ENCODE results near the gene NCKAP5. TPM values are rescaled to one million over a fixed set of nuclear protein-coding genes. Genes with fewer than 3 reads are reported as not detected.

Gene NCKAP5
- total RNA-seq, 1 donor from 2014 or later = 0.59 TPM

- DNase-seq (ENCODE audit: low read depth, low spot score) = no peak
These were observed 301.2 kb downstream of the NCKAP5 start for GRCh38 chr2:133266926-133267590.

GRCh38 chr2:133266041-133266925 is 302.0 kb downstream of the NCKAP5 start:
- DNase-seq (ENCODE audit: low read depth, low spot score) = no peak

- no peak for DNase-seq (ENCODE audit: low read depth, low spot score)
These were observed 302.8 kb downstream of the NCKAP5 start for GRCh38 chr2:133265432-133265949.

GRCh38 chr2:133264989-133265401 is 303.3 kb downstream of the NCKAP5 start:
- DNase-seq (ENCODE audit: low read depth, low spot score) = no peak

GRCh38 chr2:133262893-133263292 is 305.4 kb downstream of the NCKAP5 start:
- no peak for DNase-seq (ENCODE audit: low read depth, low spot score)

GRCh38 chr2:133255360-133255759 is 312.9 kb downstream of the NCKAP5 start:
- DNase-seq (ENCODE audit: low read depth, low spot score) = no peak

- no peak for DNase-seq (ENCODE audit: low read depth, low spot score)
These were observed 314.5 kb downstream of the NCKAP5 start for GRCh38 chr2:133253793-133254192.

- no peak for DNase-seq (ENCODE audit: low read depth, low spot score)
These were observed 315.4 kb downstream of the NCKAP5 start for GRCh38 chr2:133252780-133253355.

GRCh38 chr2:133249362-133249761 is 318.9 kb downstream of the NCKAP5 start:
- no peak for DNase-seq (ENCODE audit: low read depth, low spot score)

GRCh38 chr2:133248264-133248663 is 320.0 kb downstream of the NCKAP5 start:
- no peak for DNase-seq (ENCODE audit: low read depth, low spot score)

GRCh38 chr2:133247631-133248030 is 320.6 kb downstream of the NCKAP5 start:
- no peak for DNase-seq (ENCODE audit: low read depth, low spot score)

GRCh38 chr2:133241224-133241571 is 327.1 kb downstream of the NCKAP5 start:
- no peak for DNase-seq (ENCODE audit: low read depth, low spot score)

- no peak for DNase-seq (ENCODE audit: low read depth, low spot score)
These were observed 327.6 kb downstream of the NCKAP5 start for GRCh38 chr2:133240491-133241223.

GRCh38 chr2:133235968-133236367 is 332.3 kb downstream of the NCKAP5 start:
- DNase-seq (ENCODE audit: low read depth, low spot score) = no peak

- no peak for DNase-seq (ENCODE audit: low read depth, low spot score)
These were observed 335.7 kb downstream of the NCKAP5 start for GRCh38 chr2:133232556-133232955.

GRCh38 chr2:133231264-133231663 is 337.0 kb downstream of the NCKAP5 start:
- DNase-seq (ENCODE audit: low read depth, low spot score) = no peak

- DNase-seq (ENCODE audit: low read depth, low spot score) = no peak
These were observed 338.3 kb downstream of the NCKAP5 start for GRCh38 chr2:133229974-133230373.

- DNase-seq (ENCODE audit: low read depth, low spot score) = no peak
These were observed 345.0 kb downstream of the NCKAP5 start for GRCh38 chr2:133223226-133223625.

- no peak for DNase-seq (ENCODE audit: low read depth, low spot score)
These were observed 346.9 kb downstream of the NCKAP5 start for GRCh38 chr2:133221398-133221797.

GRCh38 chr2:133218204-133218603 is 350.1 kb downstream of the NCKAP5 start:
- DNase-seq (ENCODE audit: low read depth, low spot score) = no peak

GRCh38 chr2:133215477-133215876 is 352.8 kb downstream of the NCKAP5 start:
- no peak for DNase-seq (ENCODE audit: low read depth, low spot score)

- DNase-seq (ENCODE audit: low read depth, low spot score) = no peak
These were observed 354.6 kb downstream of the NCKAP5 start for GRCh38 chr2:133213651-133214050.

Data from pulmonary artery endothelial cell (primary cell).